Measurements from ENCODE around the gene PIGL.

PIGL gene

DNA sequence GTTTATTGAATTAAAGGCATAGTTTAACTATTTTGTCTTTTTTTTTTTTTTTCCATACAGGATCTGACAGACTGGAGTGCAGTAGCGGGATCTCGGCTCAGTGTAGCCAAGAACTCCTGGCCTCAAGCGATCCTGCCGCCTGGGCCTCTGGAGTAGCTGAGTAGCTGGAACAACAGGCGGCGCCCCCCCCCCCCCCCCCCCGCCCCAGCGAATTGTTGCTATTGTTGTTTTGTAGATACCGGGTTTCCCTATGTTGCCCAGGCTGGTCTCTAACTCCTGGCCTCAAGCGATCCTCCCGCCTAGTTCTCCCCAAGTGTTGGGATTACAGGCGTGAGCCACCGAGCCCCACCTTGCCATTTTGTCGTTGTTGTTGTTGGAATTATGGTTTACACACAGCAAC, 137.6 kb downstream of the PIGL start:
- no peak for DNase-seq

DNA sequence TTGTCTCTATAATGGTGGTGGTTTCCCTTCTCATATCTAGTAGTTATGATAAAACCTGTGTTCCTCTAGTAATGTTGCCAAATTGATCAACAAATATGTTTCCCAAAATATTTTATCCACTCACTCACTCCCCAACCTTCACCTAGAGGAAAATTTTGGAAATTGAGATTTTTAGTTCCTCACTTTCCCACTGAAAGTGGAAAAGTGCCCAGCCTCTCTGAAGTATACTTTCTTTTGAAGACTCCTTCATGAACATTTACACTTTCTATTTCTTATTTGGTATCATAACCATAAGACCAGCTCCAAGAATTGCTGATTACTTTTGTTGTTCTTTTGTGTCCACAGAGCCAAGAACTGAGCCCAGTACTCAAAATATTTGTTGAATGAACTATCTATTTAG, 141.4 kb downstream of the PIGL start:
- DNase-seq, result no peak

- DNase-seq, result no peak
Measured at GRCh38 chr17:16361874-16362273, 144.9 kb downstream of the PIGL start.

DNA sequence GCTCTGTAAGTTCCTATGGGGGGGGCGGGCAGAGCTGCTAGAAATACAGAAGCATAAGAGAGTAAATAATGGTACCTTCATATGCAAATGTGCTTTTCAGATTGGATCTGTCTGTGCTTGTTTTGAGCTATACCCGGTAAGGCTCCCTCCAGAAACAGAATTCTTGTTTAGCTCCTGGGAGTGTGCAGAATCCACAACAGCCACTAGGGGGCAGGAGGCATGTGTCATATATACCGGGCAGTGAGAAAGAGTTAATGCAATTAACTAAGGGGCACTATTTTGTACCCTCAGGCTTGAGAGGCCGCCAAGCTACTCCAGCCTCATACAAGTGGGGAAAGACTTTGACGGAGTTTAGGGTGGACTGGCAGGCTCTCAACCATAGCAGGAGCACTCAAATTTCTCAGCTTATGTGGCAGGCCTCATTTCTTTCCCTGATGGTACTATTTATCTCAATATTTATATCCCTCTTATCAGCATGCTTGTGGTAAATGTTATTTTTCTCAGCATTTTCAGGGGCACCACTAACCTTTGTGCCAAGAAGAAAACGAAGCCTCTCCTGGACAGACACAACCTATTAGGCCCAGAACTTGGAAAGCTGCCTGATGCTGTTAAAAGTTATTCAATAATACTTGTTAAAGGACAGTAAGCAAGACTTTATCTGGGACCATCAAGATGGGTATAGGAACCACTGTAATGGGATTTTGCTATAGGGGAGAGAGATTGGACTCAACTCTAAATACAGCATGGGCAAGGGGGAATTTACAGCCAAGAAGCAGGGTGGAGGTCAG, 146.9 kb downstream of the PIGL start:
- peak; percentile 38 to 70 (median 53) for DNase-seq

DNA sequence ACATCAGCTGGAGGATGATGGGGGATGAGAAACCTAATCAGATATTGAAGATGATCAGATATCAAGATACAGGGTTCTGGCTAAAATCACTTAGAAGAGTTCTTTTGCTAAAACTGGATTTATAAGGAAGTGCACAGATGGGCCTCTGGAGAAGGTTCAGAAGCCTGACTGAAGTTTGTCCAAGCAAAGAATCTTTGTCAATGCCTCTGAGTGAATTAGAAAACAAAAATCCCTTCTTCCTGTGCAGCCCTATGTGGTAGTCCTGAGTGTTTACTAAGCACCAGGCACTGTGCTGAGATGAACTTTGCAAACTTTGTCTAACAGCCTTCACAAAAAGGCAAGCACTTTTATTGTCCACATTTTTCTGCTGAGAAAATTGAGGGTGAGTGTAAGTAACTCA, 147.6 kb downstream of the PIGL start:
- DNase-seq, result no peak

- DNase-seq, result no peak
Measured at GRCh38 chr17:16371742-16372141, 154.7 kb downstream of the PIGL start.

DNA sequence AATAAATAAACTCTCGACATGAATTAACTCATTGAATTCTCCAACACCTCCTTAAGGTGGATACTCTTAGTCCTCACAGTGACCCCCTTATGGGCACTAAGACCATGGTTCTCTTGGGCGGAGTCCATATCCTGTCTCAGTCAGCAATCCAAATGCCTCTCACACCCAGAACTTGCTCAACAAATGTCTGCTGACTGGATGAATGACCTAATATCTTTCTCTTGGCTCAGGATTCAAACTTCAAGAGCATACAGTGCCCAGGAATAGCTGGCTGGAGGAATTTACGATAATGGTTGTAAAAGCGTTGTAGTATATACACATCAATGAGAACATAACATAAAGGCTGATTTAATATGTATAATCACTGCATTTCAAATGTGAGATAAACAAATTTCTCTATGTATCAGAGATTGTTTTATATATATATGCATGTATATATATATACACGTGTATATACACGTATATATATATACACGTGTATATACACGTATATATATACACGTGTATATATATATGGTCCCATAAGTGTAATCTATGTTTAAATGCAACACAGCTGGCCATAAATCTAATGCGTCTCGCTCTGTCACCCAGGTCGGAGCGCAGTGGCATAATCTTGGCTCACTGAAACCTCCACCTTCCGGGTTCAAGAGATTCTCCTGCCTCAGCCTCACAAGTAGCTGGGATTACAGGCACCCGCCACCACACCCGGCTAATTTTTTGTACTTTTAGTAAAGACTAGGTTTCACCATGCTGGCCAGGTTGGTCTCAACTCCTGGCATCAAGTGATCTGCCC, 157.3 kb downstream of the PIGL start:
- DNase-seq, result no peak
